CD4-positive, CD25-positive, alpha-beta regulatory T cell (primary cell): ENCODE results near the gene GSTM2. TPM values are rescaled to one million over a fixed set of nuclear protein-coding genes. Genes with fewer than 3 reads are reported as not detected.

Source experiments
- ATAC-seq, 2 donors: fragments of 150-1000 bp; cut with Tn5 transposase; one replicate each; pipeline ENCODE4 v1.10.0; 2021; ENCODE audit warnings: low read depth in 2 of 2, moderate number of reproducible peaks in 2 of 2, moderate library complexity in 1 of 2
- DNase-seq, 3 donors: peaks; one replicate each; pipeline versions ENCODE4 v3.0.0 to v3.0.0-alpha.2; 2012 to 2022; ENCODE audit warnings: mixed read lengths in 1 of 3
- H3K27ac ChIP-seq: one replicate; pipeline ENCODE4 v1.7.0; 2013; ENCODE audit warnings: mild to moderate bottlenecking, low read length; ENCODE audit not compliant: insufficient read depth, poor library complexity, severe bottlenecking
- H3K27me3 ChIP-seq: one replicate; pipeline ENCODE4 v1.7.0; 2013; ENCODE audit warnings: low read length; ENCODE audit not compliant: control insufficient read depth, insufficient read depth
- H3K36me3 ChIP-seq: one replicate; pipeline ENCODE4 v1.7.0; 2013; ENCODE audit warnings: mild to moderate bottlenecking, low read length, moderate library complexity; ENCODE audit not compliant: control insufficient read depth, insufficient read depth
- H3K4me1 ChIP-seq: 2 replicates; pipeline ENCODE4 v1.7.0; 2013; ENCODE audit warnings: mild to moderate bottlenecking, low read length; ENCODE audit not compliant: insufficient read depth, control insufficient read depth, poor library complexity, severe bottlenecking
- H3K4me3 ChIP-seq: one replicate; pipeline ENCODE4 v1.7.0; 2013; ENCODE audit warnings: low read depth, mild to moderate bottlenecking, low read length, moderate library complexity
- H3K9me3 ChIP-seq, 2 experiments: 1 replicate in 1 of 2; 2 replicates in 1 of 2; pipeline ENCODE4 v1.7.0; 2013; ENCODE audit warnings: low read length in 2 of 2, mild to moderate bottlenecking in 1 of 2, moderate library complexity in 1 of 2; ENCODE audit not compliant: control insufficient read depth in 2 of 2
- H3K27ac Mint-ChIP-seq, 3 donors: one replicate each; pipeline ENCODE4 v1.8.0; 2020 to 2022; ENCODE audit warnings: mild to moderate bottlenecking in 3 of 3, mixed read lengths in 3 of 3, moderate library complexity in 2 of 3
- H3K27me3 Mint-ChIP-seq: one replicate; pipeline ENCODE4 v1.8.0; 2022; ENCODE audit warnings: mild to moderate bottlenecking, mixed read lengths
- H3K36me3 Mint-ChIP-seq: one replicate; pipeline ENCODE4 v1.8.0; 2020; ENCODE audit warnings: mixed read lengths
- H3K4me1 Mint-ChIP-seq, 4 donors: one replicate each; pipeline ENCODE4 v1.8.0; 2020 to 2022; ENCODE audit warnings: mixed read lengths in 4 of 4, mild to moderate bottlenecking in 1 of 4
- H3K4me3 Mint-ChIP-seq, 4 donors: one replicate each; pipeline ENCODE4 v1.8.0; 2020 to 2022; ENCODE audit warnings: mild to moderate bottlenecking in 4 of 4, mixed read lengths in 4 of 4, moderate library complexity in 3 of 4
- H3K9me3 Mint-ChIP-seq, 7 donors: one replicate each; pipeline ENCODE4 v1.8.0; 2020 to 2022; ENCODE audit warnings: mixed read lengths in 7 of 7, mild to moderate bottlenecking in 3 of 7, moderate library complexity in 2 of 7
- polyA plus RNA-seq, 4 donors: library from polyadenylated mRNA; unstranded; fragments of 300-500 nt; fragmentation: Illumina TruSeq; gene quantifications; one replicate each; pipeline ENCODE4 v1.2.3, GENCODE V29; 2021
- total RNA-seq: library from RNA; stranded (reverse); gene quantifications from one replicate; pipeline ENCODE4 v1.2.3, GENCODE V29; 2022

GSTM2 gene
- total and polyA plus RNA-seq, 5 donors from 2014 or later: 8.0 to 36.2 (median 11.8) TPM

DNA sequence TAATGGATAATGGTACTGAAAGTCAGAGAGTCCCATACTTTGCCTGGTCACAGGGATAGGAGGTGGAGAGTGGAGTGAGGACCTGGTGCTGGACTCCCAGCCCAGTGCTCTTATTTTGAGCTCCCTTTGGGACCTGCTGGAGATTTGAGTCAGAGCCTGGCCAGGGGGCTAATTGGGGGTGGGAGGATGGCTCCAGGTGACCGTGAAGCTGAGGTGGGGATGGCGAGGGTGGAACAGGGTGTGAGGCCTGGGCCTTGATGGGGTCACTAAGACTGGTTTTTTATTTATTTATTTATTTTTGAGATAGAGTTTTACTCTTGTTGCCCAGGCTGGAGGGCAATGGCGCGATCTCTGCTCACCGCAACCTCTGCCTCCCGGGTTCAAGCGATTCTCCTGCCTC, 30.4 kb upstream of the GSTM2 start:
- H3K4me3 ChIP-seq: no peak overlapping the region
- DNase-seq (no peak), ATAC-seq (no peak)
- Mint-ChIP-seq H3K4me1 (peaks cover 0 to 16% (median 11%) of the 10 kb centered on the region in 4 donors), H3K9me3 (peaks cover 0 to 1% (median 0%) of the 10 kb centered on the region in 7 donors), H3K4me3 (no peak overlapping the region), H3K27ac (no peak overlapping the region), H3K27me3 (peaks cover 8% of the 10 kb centered on the region), H3K36me3 (no peaks in the 10 kb centered on the region)
- H3K4me1 ChIP-seq: peaks cover 14% of the 10 kb centered on the region
- no peaks in the 10 kb centered on the region for H3K36me3 ChIP-seq
- no peak overlapping the region for H3K27ac ChIP-seq
- H3K27me3 ChIP-seq: no peaks in the 10 kb centered on the region
- no peaks in the 10 kb centered on the region for H3K9me3 ChIP-seq

DNA sequence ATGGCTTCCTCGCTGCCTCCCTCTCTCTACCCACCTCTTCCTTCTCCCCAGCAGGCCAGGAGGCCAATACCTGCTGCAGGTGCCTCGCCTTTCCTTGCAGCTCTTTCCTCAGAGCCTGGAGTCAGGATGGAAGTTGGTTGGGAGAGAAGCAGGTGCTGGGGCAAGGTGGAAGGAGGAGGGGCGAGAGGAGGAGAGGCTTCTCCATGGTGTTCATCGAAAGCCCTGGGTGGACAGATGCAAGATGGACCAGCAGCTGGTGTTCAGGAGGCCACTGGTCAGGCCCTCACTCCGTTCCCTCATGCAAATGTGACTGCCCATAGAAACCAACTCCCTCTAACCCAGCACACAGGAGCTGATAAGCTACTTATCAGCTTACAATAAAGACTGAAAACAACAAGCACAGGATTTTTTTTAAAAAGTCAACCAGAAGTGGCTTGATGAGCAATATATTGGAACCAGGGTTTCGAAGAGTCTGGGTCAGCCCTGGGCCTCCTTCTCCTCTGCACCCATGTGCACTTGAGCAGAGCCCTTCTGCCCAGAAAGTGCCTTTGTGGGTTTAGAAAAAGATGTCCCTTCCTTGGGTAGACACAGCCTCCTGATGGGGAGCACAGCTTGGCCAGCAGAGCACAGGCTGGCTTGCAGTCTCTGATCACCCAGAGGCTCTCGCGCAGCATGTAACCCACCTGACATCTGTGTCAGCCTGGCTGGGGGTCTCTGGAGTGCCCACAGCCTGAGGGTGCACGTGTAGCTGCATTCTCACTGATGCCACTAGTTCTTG, 28.6 kb upstream of the GSTM2 start:
- H3K36me3 ChIP-seq: no peaks in the 10 kb centered on the region
- Mint-ChIP-seq H3K36me3 (no peaks in the 10 kb centered on the region), H3K27me3 (peaks cover 8% of the 10 kb centered on the region), H3K9me3 (peaks cover 0 to 1% (median 0%) of the 10 kb centered on the region in 7 donors), H3K27ac (no peak overlapping the region), H3K4me1 (peaks cover 0 to 20% (median 11%) of the 10 kb centered on the region in 4 donors), H3K4me3 (no peak overlapping the region)
- no peaks in the 10 kb centered on the region for H3K9me3 ChIP-seq
- no peak for ATAC-seq
- H3K27ac ChIP-seq: no peak overlapping the region
- peaks cover 21% of the 10 kb centered on the region for H3K4me1 ChIP-seq
- no peak overlapping the region for H3K4me3 ChIP-seq
- DNase-seq: no peak
- H3K27me3 ChIP-seq: no peaks in the 10 kb centered on the region

DNA sequence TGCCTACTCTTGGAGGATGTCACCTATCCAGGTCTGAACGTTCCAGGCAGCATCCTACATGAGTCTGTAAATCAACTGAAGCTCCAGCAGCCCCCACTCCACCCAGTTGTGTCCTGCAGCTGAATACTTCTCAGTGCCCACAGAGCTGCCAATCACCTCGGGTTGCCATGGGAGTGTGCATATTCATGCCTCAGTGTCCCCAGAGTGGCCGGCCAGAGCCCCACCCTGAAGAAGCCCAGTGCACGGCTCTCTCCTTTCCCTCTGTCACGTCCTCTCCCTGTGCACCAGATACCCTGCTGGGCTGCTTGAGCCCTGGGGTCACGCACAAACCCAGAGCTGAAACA, 28.0 kb upstream of the GSTM2 start:
- H3K27ac Mint-ChIP-seq: no peak overlapping the region
- H3K27me3 Mint-ChIP-seq: peaks cover 8% of the 10 kb centered on the region
- H3K27ac ChIP-seq: no peak overlapping the region
- H3K36me3 ChIP-seq: no peaks in the 10 kb centered on the region
- H3K4me3 Mint-ChIP-seq: no peak overlapping the region
- no peaks in the 10 kb centered on the region for H3K27me3 ChIP-seq
- peaks cover 0 to 1% (median 0%) of the 10 kb centered on the region in 7 donors for H3K9me3 Mint-ChIP-seq
- peaks cover 16% of the 10 kb centered on the region for H3K4me1 ChIP-seq
- no peaks in the 10 kb centered on the region for H3K9me3 ChIP-seq
- no peak overlapping the region for H3K4me3 ChIP-seq
- no peak for DNase-seq
- no peak for ATAC-seq
- no peaks in the 10 kb centered on the region for H3K36me3 Mint-ChIP-seq
- peaks cover 0 to 14% (median 5%) of the 10 kb centered on the region in 4 donors for H3K4me1 Mint-ChIP-seq

DNA sequence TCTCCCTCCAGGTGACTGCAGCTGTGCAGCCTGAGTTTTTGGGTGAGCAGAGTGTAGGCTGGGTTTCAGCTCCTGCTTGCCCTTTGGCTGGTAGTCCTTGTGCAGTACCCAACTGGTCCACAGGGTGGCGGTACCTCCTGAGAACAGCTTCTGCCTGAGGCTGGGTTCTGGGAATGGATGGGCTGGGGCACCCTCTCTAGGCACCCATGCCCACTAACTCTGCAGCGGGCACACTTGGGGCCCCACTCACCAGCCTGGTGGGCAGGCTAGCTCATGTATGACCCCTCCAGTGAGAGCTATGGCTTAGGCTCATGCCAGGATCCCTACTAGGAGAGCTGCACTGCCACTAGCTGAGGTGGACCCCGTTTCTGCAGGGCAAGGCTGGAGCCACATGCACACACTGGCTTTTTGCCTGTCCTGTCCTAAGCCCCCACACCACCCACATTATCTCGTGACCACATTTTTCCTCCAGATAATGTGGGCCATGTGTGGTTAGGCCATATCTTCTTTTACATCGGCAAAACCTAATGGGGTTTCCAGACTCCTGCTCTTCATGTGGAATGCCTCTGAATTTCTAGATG, 27.5 kb upstream of the GSTM2 start:
- Histone ChIP-seq H3K4me3 (no peak overlapping the region), H3K27me3 (no peaks in the 10 kb centered on the region), H3K27ac (no peak overlapping the region), H3K9me3 (no peaks in the 10 kb centered on the region), H3K36me3 (no peaks in the 10 kb centered on the region), H3K4me1 (peaks cover 13% of the 10 kb centered on the region)
- Mint-ChIP-seq H3K4me1 (peaks cover 0 to 11% (median 4%) of the 10 kb centered on the region in 4 donors), H3K9me3 (peaks cover 0 to 1% (median 0%) of the 10 kb centered on the region in 7 donors), H3K27ac (peak overlapping the region in 1 of 3 donors; percentile 20), H3K36me3 (no peaks in the 10 kb centered on the region), H3K27me3 (peaks cover 8% of the 10 kb centered on the region), H3K4me3 (no peak overlapping the region)
- ATAC-seq: peak; percentile 72 to 81
- peak; percentile 75 to 80 (median 77) for DNase-seq

DNA sequence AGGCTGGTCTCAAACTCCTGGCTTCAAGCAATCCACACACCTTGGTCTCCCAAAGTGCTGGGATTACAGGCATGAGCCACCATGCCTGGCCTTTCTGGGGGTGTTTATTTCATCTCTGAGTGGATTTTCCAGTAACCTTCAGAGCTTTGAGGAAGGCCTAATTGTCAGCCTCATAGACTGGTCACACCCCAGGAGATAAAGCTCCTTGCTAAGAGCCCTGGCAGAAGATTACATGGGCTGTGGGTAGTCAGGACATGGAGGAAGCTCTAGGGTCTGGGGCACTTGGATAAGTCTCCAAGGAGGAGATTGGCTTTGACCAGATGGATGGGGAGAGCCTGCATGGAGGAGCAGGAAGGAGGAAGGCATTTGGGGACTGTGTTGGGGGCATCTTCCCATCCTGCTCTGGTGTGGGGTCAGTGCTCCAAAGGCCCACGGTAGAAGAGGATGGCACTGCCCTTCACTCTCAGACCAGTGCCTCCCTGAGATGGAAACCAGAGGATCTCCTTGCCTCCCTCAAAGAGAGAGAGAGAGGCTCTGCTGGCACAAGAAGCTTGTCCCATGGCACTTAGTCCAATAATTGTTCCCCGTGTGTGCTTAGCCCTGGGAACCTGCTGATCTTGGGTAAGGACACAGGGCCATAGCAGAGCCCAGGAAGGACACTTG, 26.6 kb upstream of the GSTM2 start:
- ATAC-seq (no peak), DNase-seq (no peak)
- H3K9me3 ChIP-seq: no peaks in the 10 kb centered on the region
- H3K27ac ChIP-seq: no peak overlapping the region
- H3K4me3 ChIP-seq: no peak overlapping the region
- H3K36me3 Mint-ChIP-seq: no peaks in the 10 kb centered on the region
- H3K27ac Mint-ChIP-seq: no peak overlapping the region
- peaks cover 0 to 1% (median 0%) of the 10 kb centered on the region in 7 donors for H3K9me3 Mint-ChIP-seq
- no peaks in the 10 kb centered on the region for H3K36me3 ChIP-seq
- H3K4me3 Mint-ChIP-seq: no peak overlapping the region
- H3K27me3 ChIP-seq: no peaks in the 10 kb centered on the region
- H3K27me3 Mint-ChIP-seq: peaks cover 8% of the 10 kb centered on the region
- peaks cover 13% of the 10 kb centered on the region for H3K4me1 ChIP-seq
- peaks cover 0 to 11% (median 4%) of the 10 kb centered on the region in 4 donors for H3K4me1 Mint-ChIP-seq

DNA sequence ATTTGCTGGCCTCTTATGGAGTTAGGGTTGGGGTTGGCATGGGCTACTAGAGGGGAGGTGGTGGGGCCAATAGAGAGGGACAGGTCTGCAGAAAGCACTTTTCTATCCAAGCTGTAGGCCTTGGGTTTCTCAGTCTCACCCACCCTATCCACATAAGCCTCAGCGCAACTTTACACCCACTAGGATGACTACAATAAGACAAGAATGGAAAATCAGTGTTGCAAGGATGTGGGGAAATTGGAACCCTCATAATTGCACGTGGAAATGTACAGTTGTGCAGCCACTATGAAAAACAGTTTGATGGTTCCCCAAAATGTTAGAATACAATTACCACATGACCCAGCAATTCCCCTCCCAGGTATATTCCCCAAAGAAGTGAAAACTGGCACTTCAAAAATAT, 26.0 kb upstream of the GSTM2 start:
- no peaks in the 10 kb centered on the region for H3K36me3 Mint-ChIP-seq
- H3K27me3 ChIP-seq: no peaks in the 10 kb centered on the region
- H3K27ac Mint-ChIP-seq: no peak overlapping the region
- H3K4me3 Mint-ChIP-seq: no peak overlapping the region
- no peak overlapping the region for H3K27ac ChIP-seq
- no peaks in the 10 kb centered on the region for H3K36me3 ChIP-seq
- no peak overlapping the region for H3K4me3 ChIP-seq
- DNase-seq (no peak), ATAC-seq (no peak)
- peaks cover 13% of the 10 kb centered on the region for H3K4me1 ChIP-seq
- no peaks in the 10 kb centered on the region for H3K9me3 ChIP-seq
- H3K4me1 Mint-ChIP-seq: peaks cover 0 to 11% (median 4%) of the 10 kb centered on the region in 4 donors
- H3K9me3 Mint-ChIP-seq: peaks cover 0 to 1% (median 0%) of the 10 kb centered on the region in 7 donors
- H3K27me3 Mint-ChIP-seq: peaks cover 2% of the 10 kb centered on the region

DNA sequence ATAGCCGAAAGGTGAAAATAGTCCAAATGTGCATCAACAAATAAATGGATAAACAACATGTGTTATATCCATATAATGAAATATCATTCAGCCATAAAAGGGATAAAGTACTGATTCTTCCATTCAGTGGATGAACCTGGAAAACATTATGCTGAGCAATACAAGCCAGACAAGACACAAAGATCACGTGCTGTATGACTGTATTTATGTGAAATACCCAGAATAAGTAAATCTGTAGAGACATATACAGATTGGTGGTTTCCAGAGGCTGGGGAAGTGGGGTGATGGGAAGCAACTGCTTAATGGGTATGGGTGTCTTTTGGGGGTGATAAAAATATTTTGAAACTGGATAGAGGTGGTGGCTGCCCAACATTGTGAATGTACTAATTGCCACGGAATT, 25.2 kb upstream of the GSTM2 start:
- no peak for DNase-seq
- H3K27ac Mint-ChIP-seq: no peak overlapping the region
- Histone ChIP-seq H3K9me3 (no peaks in the 10 kb centered on the region), H3K4me3 (no peak overlapping the region), H3K27ac (no peak overlapping the region), H3K4me1 (peaks cover 13% of the 10 kb centered on the region), H3K36me3 (no peaks in the 10 kb centered on the region), H3K27me3 (no peaks in the 10 kb centered on the region)
- H3K27me3 Mint-ChIP-seq: no peaks in the 10 kb centered on the region
- H3K4me3 Mint-ChIP-seq: no peak overlapping the region
- no peaks in the 10 kb centered on the region for H3K36me3 Mint-ChIP-seq
- no peak for ATAC-seq
- H3K9me3 Mint-ChIP-seq: peaks cover 0 to 1% (median 0%) of the 10 kb centered on the region in 7 donors
- peaks cover 0 to 11% (median 4%) of the 10 kb centered on the region in 4 donors for H3K4me1 Mint-ChIP-seq
